ENCODE data around the gene PLA2G4E.

Gene PLA2G4E, protein sequence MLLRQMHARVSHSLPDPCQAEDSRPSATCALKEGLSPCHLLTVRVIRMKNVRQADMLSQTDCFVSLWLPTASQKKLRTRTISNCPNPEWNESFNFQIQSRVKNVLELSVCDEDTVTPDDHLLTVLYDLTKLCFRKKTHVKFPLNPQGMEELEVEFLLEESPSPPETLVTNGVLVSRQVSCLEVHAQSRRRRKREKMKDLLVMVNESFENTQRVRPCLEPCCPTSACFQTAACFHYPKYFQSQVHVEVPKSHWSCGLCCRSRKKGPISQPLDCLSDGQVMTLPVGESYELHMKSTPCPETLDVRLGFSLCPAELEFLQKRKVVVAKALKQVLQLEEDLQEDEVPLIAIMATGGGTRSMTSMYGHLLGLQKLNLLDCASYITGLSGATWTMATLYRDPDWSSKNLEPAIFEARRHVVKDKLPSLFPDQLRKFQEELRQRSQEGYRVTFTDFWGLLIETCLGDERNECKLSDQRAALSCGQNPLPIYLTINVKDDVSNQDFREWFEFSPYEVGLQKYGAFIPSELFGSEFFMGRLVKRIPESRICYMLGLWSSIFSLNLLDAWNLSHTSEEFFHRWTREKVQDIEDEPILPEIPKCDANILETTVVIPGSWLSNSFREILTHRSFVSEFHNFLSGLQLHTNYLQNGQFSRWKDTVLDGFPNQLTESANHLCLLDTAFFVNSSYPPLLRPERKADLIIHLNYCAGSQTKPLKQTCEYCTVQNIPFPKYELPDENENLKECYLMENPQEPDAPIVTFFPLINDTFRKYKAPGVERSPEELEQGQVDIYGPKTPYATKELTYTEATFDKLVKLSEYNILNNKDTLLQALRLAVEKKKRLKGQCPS

DNA sequence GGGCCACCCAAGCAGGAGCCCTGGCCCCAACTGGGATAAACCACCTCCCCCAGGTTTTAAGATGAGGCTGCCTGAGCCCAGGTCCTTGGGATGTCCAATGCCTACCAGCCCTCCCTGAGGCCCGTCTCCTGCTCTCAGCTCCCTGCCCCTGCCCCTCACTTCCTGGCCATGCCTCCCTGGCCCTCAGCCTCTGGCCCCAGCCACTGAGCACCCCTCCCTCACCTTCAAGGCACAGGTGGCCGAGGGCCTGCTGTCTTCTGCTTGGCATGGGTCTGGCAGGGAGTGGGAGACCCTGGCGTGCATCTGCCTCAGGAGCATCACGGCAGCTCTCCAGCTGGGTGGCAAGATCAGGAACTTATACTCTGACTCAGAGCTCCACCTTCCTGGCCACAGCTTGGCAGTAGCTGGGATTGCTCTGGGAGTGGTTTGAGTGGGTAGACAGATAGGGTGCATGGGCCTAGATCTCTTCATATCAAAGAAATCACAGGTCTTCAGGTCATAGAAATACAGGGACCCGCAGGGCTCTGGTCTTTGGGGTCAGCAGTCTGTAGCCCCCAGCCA lies at the start of gene PLA2G4E:
Gene PLA2G4E (minus strand): TSS at position 330 of the 561 bp plus-strand sequence. CDS start 12 bp downstream, at position 318.
- no peak for DNase-seq

- DNase-seq: no peak
Measured at GRCh38 chr15:42070279-42070975, 49.6 kb upstream of the PLA2G4E start.

DNA sequence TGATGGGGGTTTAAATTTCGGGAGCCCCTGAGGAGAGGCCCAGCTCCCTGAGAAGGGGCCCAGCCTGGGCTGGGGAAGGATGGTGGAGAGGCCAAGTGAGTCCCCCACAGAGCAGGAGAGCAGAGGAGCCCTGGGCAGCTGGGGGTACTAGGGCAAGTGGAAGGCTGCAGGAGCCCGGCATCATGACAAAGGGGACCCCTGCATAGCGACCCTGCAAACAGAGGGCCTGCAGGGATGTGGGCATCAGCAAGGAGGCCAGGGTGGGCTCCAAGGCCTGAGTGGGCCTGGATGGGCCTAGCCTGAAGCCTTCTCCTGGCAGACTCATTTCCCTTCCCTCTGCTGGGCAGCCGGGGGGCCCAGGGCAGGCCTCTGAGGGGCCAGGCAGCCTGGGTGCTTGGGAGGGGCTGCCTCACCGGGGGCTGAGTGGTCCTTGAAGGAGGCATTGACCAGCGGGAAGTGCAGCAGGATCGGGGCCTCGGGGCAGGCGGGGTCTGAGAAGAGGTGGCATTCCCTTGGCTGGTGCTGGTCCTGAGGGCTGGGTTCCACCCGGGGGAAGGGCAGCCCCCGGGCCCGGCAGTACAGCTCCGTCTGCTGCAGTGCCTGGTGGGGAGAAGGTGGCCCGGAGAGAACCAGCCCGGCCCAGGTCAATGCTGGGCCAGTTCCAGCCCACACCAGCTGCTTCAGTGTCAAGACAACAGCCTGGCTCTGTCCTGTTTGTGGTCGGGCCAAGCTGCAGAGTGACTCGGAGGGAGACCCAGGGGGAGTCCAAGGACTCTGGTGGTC lies 48.8 kb upstream of the PLA2G4E start:
- DNase-seq: no peak

- no peak for DNase-seq
Measured at GRCh38 chr15:42069025-42069424, 48.2 kb upstream of the PLA2G4E start.

GRCh38 chr15:42068601-42069000 lies 47.8 kb upstream of the PLA2G4E start:
- no peak for DNase-seq

GRCh38 chr15:42066764-42067415 lies 46.0 kb upstream of the PLA2G4E start:
- no peak for DNase-seq

GRCh38 chr15:42065468-42065867 lies 44.6 kb upstream of the PLA2G4E start:
- DNase-seq: no peak

GRCh38 chr15:42065033-42065432 lies 44.2 kb upstream of the PLA2G4E start:
- DNase-seq: no peak

DNA sequence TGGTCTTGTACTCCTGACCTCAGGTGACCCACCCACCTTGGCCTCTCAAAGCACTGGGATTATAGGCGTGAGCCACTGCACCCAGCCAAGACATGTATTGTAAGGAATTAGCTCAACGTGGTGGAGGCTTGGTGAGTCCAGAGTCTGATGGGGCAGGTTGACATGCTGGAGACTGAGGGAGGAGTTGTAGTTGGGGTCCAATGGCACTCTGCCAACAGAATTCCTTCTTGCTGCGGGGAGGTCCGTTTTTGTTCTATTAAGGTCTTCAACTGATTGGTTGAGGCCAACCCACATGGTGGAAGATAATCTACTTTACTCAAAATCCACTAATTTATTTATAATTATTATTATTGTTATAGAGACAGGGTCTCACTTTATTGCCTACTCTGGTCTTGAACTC lies 43.4 kb upstream of the PLA2G4E start:
- no peak for DNase-seq

GRCh38 chr15:42063122-42063848 lies 42.4 kb upstream of the PLA2G4E start:
- DNase-seq: no peak

DNA sequence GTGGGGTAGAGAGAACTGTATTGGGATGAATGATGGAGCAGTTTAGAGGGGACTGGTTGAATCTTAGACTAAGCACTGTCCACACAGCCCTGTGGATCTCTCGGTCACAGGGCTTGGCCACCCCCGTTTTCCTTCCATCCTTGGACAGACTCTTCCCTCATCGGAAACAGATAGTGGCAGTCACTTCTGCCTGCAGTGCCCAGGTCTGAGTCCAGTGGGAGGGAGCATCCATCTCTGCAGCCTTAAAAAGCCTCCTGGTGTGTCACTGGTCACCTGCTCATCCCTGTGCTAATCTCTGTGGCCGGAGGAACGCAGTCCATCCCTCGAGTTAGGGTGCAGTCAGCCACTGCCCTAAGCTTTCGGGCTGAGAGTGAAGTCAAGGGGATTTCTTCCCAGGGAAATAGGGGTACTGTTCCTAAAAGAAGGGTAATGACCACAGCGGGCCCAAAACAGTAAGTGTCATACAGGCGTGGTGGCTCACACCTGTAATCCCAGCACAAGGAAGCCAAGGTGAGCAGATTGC lies 41.5 kb upstream of the PLA2G4E start:
- DNase-seq: no peak

- no peak for DNase-seq
Measured at GRCh38 chr15:42060797-42061196, 40.0 kb upstream of the PLA2G4E start.

DNA sequence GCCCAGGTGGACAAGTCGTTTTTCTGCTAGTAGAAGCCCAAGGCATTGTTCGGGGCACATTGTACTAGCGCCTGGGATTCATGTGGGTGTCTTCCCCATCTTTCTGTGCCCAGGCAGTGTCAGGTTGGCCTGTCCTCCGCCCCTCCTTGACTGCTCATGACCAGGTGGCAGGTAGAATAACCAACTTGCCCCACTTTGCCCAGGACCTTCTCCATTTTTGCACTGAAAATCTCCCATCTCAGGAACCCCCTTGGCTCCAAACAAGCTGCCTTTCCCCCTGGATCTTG lies 39.6 kb upstream of the PLA2G4E start:
- no peak for DNase-seq

DNA sequence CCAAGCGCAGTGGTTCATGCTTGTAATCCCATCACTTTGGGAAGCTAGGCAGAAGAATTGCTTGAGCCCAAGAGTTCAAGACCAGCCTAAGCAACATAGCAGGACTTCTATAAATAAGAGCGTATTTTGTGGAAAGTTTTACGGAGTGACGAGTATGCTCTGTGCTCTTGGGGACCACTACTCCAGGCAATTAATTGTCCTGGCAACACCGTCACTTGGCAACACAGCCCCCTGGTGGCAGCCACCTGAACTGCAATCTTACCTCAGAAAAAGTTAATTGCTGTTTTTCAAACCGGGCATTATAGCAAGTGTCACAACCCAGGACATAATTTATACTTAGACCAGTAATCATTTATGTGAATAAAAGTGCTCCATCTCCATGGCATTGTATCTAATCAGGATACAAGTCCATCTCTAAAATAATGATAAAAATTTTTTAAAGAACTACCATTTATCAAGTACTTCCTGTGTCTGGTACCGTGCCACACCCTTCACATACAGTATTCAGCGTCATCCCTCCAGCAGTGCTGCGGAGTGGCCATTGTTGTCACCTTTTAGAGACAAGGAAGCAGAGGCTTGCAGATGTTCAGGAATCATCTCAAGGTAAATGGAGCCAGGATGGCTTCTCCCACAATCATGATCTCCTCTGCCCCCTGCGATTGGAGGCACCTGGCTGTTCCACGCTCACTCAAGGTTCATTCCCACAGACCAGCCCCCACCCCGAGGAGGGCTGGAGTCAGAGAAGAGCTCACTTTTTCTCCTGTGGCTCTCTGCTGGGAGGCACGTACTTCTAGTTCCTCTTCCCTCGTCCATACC lies 39.0 kb upstream of the PLA2G4E start:
- peak; percentile 6 to 21 for DNase-seq

GRCh38 chr15:42058791-42059190 lies 37.9 kb upstream of the PLA2G4E start:
- no peak for DNase-seq

GRCh38 chr15:42057799-42058646 lies 37.2 kb upstream of the PLA2G4E start:
- no peak for DNase-seq

DNA sequence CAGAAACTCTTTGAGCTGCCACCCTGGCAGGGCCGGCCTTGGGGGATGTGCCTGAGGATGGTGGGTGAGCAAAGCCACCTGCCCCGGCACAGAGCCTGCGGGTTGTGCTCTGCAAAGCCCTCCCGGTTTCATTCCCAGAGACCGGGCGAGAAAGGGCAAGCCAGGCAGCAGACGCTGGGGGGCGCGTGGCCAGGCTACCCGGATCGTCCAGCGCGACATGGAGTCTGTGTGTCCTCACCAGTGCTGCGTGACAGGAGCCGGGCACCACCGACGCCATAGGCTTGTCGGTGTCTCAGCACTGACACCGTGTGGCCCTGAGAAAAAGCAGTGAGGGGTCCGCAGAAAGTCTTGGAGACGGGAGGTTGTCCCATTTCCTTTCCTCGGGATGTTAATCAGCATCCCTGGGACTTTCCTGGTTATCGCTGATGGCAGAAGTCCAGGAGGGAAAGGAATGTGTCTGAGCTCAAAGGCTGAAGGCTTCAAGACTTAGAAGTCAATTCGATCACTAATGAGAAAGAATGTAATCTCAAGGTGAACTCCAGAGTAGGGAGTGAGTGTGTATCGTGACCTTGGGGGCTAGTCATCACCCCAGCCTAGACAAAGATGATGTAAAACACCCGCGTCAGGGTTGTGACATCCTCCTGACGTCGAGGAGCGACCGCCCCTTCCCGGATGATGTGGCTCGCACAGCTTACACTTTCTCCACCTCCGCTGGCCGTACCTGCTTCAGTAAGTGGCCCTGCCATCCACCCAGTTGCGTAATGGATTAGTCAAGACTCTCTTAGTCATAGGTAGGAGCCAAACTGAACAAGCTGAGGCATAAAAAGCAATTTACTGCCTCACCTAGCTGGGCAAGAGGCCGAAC lies 36.3 kb upstream of the PLA2G4E start:
- peak in 1 of 2 experiments; percentile 30 for DNase-seq

DNA sequence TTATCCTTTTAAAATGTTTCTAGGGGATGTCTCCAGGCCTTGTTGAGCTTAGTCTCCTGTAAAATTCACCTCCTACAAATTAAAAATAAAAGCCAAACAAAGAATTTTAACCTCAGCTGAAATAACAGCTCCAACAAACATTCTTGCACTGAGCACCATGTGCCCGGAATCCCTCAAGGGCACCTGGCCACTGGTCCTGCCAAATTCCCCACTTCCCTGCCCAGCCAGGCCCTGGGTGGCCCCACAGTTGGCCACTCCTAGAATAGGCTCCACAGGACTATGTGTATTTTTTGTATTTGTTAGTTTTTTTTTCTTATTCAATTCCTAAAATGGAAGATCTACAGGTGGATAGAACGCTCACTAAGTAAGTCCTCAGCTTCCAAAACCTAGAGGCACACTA lies 33.1 kb upstream of the PLA2G4E start:
- no peak for DNase-seq

Measured in NCI-H187 (cell line).